HUES48 (cell line): ENCODE data around the gene AATK.

Experiments used
- H3K27ac ChIP-seq: one replicate; pipeline ENCODE4 v1.7.0; 2013; ENCODE audit warnings: low read depth, low read length, inconsistent platforms
- H3K27me3 ChIP-seq: 2 replicates; pipeline ENCODE4 v1.6.1; 2013; ENCODE audit warnings: mild to moderate bottlenecking, low read length; ENCODE audit not compliant: control insufficient read depth, insufficient read depth
- H3K36me3 ChIP-seq: 2 replicates; pipeline ENCODE4 v1.6.1; 2013; ENCODE audit warnings: low read length; ENCODE audit not compliant: control insufficient read depth, insufficient read depth
- H3K4me1 ChIP-seq: 2 replicates; pipeline ENCODE4 v1.6.1; 2013; ENCODE audit warnings: mild to moderate bottlenecking, low read length; ENCODE audit not compliant: control insufficient read depth, insufficient read depth
- H3K4me3 ChIP-seq: 2 replicates; pipeline ENCODE4 v1.5.1; 2013; ENCODE audit warnings: mild to moderate bottlenecking, low read depth, low read length
- H3K9ac ChIP-seq: 2 replicates; pipeline ENCODE4 v1.6.1; 2013; ENCODE audit warnings: mild to moderate bottlenecking, low read depth, low read length, moderate library complexity
- H3K9me3 ChIP-seq: 2 replicates; pipeline ENCODE4 v1.6.1; 2013; ENCODE audit warnings: low read length; ENCODE audit not compliant: control insufficient read depth, insufficient read depth

The AATK gene

DNA sequence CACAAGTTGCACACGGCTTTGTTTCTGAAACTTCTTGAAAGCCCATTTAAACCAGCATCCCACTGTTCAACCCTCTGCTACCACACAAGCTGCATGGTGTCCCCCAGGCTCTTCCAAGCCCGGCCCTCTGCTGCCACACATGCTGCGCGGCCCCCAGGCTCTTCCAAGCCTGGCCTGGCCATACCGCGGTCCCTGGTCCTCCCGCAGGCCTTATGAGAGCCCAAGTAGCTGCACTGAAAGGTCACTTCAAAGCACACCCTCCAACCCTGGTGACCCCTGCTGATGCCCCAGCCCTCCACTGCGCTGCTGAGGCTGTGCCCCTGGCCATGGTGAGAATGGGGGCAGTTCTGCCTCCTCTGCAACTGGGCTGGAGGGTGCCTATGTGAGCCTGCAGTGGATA lies 26.6 kb downstream of the AATK start:
- H3K36me3 ChIP-seq = no peaks in the 10 kb centered on the region

GRCh38 chr17:81138500-81138899 lies 27.5 kb downstream of the AATK start:
- H3K4me3 ChIP-seq = no peak overlapping the region
- no peaks in the 10 kb centered on the region for H3K4me1 ChIP-seq
- no peaks in the 10 kb centered on the region for H3K27me3 ChIP-seq
- H3K9ac ChIP-seq = no peak overlapping the region
- H3K27ac ChIP-seq = no peak overlapping the region
- H3K36me3 ChIP-seq = no peaks in the 10 kb centered on the region
- no peaks in the 10 kb centered on the region for H3K9me3 ChIP-seq

More for the DNA sequence above, 26.6 kb downstream of the AATK start:
- Histone ChIP-seq H3K4me3 (no peak overlapping the region), H3K27me3 (no peaks in the 10 kb centered on the region), H3K9me3 (no peaks in the 10 kb centered on the region), H3K27ac (no peak overlapping the region), H3K4me1 (no peaks in the 10 kb centered on the region), H3K9ac (no peak overlapping the region)

DNA sequence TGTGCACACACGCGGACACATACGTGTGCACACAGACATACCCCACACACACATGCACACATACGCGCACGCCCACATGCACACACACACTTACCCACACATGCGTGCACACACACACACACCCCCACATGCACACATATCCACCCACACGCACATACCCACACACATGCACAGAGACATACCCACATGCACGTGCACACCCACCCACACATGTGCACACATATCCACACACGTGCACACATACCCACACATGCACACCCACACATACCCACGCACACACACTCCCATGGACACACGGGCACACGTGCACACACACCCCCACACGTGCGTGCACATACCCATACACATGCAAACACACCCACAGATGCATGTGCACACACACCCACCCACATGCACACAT lies 27.9 kb downstream of the AATK start:
- H3K27me3 ChIP-seq = no peaks in the 10 kb centered on the region
- no peak overlapping the region for H3K4me3 ChIP-seq
- H3K9me3 ChIP-seq = no peaks in the 10 kb centered on the region
- no peak overlapping the region for H3K9ac ChIP-seq
- H3K4me1 ChIP-seq = no peaks in the 10 kb centered on the region
- no peak overlapping the region for H3K27ac ChIP-seq
- no peaks in the 10 kb centered on the region for H3K36me3 ChIP-seq

DNA sequence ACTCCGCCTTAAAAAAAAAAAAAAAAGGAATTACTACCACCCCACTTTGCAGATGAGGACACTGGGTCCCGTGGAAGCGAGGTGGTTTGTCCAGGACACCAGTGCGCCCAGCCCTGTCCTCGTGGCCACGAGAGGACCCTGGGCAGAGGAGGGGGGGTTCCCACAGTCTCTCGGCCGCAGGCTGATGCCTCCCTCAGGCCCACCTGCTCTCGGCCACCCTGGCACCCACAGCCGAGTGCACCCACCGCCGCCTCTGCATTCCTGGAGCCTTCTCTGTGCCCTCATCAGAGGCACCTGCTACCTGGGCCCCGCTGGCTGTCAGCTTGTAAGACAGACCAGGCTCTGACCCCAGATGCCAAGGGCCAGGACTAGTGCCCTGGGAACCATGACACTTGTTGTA lies 28.8 kb downstream of the AATK start:
- Histone ChIP-seq H3K4me1 (no peaks in the 10 kb centered on the region), H3K36me3 (no peaks in the 10 kb centered on the region), H3K27ac (no peak overlapping the region), H3K9me3 (no peaks in the 10 kb centered on the region), H3K27me3 (no peaks in the 10 kb centered on the region), H3K4me3 (no peak overlapping the region), H3K9ac (no peak overlapping the region)

DNA sequence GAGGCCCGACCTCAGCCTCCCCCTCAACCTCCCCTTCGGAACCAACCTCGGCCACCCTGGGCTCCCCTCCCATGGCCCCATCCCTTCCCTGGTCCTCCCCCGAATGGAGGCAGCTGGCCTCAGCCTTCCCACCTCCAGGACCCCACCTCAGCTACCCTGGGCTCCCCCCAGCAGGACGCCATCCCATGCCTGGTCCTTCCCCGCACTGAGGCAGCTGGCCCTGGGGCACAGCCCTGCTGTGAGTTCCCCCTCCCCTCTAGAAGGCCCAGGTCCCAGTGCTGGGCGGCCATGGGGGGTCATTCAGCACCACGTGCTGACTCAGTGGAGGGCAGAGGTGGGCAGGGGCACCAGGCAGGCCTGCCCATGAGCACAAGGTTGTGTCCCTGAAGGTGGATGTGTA lies 29.7 kb downstream of the AATK start:
- Histone ChIP-seq H3K9ac (no peak overlapping the region), H3K9me3 (no peaks in the 10 kb centered on the region), H3K4me3 (no peak overlapping the region), H3K27ac (no peak overlapping the region), H3K27me3 (no peaks in the 10 kb centered on the region), H3K4me1 (no peaks in the 10 kb centered on the region), H3K36me3 (no peaks in the 10 kb centered on the region)

- Histone ChIP-seq H3K4me3 (no peak overlapping the region), H3K36me3 (no peaks in the 10 kb centered on the region), H3K27ac (no peak overlapping the region), H3K4me1 (no peaks in the 10 kb centered on the region), H3K9ac (no peak overlapping the region), H3K9me3 (no peaks in the 10 kb centered on the region), H3K27me3 (no peaks in the 10 kb centered on the region)
Observed at GRCh38 chr17:81135505-81136278, 30.3 kb downstream of the AATK start.

- no peaks in the 10 kb centered on the region for H3K27me3 ChIP-seq
- no peak overlapping the region for H3K9ac ChIP-seq
- no peaks in the 10 kb centered on the region for H3K36me3 ChIP-seq
- no peak overlapping the region for H3K4me3 ChIP-seq
- no peaks in the 10 kb centered on the region for H3K9me3 ChIP-seq
- no peaks in the 10 kb centered on the region for H3K4me1 ChIP-seq
- no peak overlapping the region for H3K27ac ChIP-seq
Observed at GRCh38 chr17:81134064-81134781, 31.8 kb downstream of the AATK start.

DNA sequence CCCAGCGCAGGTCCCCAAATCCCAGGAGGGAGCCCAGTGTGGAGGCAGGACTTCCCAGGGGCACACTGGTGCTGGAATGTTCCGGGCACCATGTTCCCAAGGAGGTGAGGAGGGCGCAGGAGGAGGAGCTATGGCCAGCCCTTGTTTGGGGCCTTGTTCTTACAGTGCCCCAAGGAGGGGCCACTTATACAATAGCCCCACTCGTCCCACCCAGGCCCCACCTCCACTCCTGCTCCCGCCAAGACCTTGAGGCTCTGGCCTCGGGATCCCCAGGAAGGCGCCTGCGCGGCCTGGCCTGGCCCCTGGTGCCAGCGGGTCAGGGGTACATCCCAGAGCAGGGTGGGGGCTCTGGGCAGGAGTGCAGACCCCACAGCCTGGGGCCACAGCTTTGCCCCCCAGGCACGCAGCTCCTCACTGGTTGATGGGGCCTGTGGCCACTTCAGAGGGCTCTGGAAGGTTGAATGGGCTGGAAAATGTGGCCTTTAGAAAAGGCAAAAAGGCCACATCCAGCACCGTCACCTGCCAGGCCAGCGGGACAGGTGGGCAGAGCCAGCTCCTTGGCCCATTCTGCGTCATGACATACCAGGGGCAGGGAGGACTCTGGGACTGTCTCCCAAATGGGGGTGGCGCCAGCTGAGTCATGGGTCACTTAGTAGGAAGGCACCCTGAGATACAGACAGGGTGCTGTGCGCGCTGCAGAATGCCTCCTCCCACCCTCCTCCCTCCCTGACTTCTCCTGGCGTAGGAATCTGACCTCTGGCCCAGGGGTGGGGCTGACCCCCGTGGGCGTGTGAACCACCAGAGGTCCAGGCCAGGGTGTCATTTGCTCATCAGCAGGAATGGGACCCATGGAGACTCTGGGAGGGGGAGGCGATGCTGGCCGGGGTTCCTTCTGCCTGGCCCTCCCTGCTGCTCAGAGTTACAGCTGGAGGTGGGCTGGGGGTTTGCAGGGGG lies 33.0 kb downstream of the AATK start:
- Histone ChIP-seq H3K36me3 (no peaks in the 10 kb centered on the region), H3K4me1 (no peaks in the 10 kb centered on the region)

GRCh38 chr17:81132197-81132540 lies 33.9 kb downstream of the AATK start:
- H3K27ac ChIP-seq = no peak overlapping the region
- no peak overlapping the region for H3K9ac ChIP-seq
- no peaks in the 10 kb centered on the region for H3K4me1 ChIP-seq
- H3K36me3 ChIP-seq = no peaks in the 10 kb centered on the region
- H3K27me3 ChIP-seq = no peaks in the 10 kb centered on the region
- H3K4me3 ChIP-seq = no peak overlapping the region
- H3K9me3 ChIP-seq = no peaks in the 10 kb centered on the region

More for the DNA sequence above, 33.0 kb downstream of the AATK start:
- H3K4me3 ChIP-seq = no peak overlapping the region
- no peak overlapping the region for H3K9ac ChIP-seq
- no peak overlapping the region for H3K27ac ChIP-seq
- no peaks in the 10 kb centered on the region for H3K9me3 ChIP-seq
- H3K27me3 ChIP-seq = no peaks in the 10 kb centered on the region

DNA sequence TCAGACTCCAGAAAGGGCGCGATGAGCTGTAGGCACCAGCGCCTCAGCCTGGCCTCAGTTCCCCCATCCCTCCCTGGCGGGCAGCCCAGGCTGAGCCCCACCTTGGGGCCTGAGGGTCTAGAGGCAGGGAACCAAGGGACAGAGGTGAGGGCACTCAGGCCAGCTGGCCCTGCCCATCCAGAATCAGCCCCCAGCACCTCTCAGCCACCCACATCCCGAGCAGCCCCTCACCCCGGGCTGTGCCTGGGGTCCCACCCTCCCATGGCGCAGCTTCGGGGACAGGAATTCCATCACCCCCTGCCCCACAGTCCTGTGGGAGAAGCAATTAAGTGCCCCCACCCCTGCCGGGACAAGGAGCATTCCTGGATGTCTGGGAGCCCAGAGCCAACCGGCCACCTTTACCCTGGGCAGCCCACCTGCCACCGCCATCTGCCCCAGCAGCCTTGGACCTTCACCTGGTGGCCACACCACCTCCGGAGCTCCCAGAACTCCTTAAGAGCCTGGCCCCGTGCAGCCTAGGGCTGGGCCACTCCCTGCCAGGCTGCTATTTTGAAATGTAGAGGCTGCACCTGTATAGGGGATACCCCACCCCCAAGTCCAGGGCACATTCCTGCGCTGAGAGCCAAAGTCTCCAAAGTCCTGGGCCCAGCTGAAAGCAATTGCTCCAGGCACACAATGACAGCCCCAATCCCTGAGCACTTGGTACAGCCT lies 34.4 kb downstream of the AATK start:
- H3K4me1 ChIP-seq = no peaks in the 10 kb centered on the region

More for the DNA sequence above, 34.4 kb downstream of the AATK start:
- no peaks in the 10 kb centered on the region for H3K36me3 ChIP-seq
- no peaks in the 10 kb centered on the region for H3K27me3 ChIP-seq
- H3K9me3 ChIP-seq = no peaks in the 10 kb centered on the region
- H3K27ac ChIP-seq = no peak overlapping the region
- H3K4me3 ChIP-seq = no peak overlapping the region
- H3K9ac ChIP-seq = no peak overlapping the region
